Raji (cell line): ENCODE data around the gene FSIP1.

Source experiments
- POLR2A ChIP-seq: IDR thresholded peaks from 2 replicates; pipeline ENCODE4 v1.6.1; 2011; ENCODE audit warnings: low read depth, low read length, control low read depth; ENCODE audit not compliant: insufficient read depth

Gene FSIP1

GRCh38 chr15:39553947-39554693 lies 228.5 kb downstream of the FSIP1 start:
- TF ChIP-seq POLR2A = no peak

GRCh38 chr15:39552556-39552955 lies 230.1 kb downstream of the FSIP1 start:
- no peak for TF ChIP-seq POLR2A

- TF ChIP-seq POLR2A = no peak
Measured at GRCh38 chr15:39551476-39551875, 231.2 kb downstream of the FSIP1 start.
